Measurements from ENCODE around the gene ATP6V0B. TPM values are rescaled to one million over a fixed set of nuclear protein-coding genes. Genes with fewer than 3 reads are reported as not detected.

ATP6V0B gene
- total and polyA plus RNA-seq, 2 of the 13 experiments (the other 11 are each of a cell fraction or from before 2014, with no cell fraction given), result 157 to 161 TPM

GRCh38 chr1:43974443-43975248 is at the start of gene ATP6V0B (continued):
- TF ChIP-seq ZNF674 (CRISPR knock-in tag; IDR thresholded peaks at IDR 0.05; ENCODE audit: low read depth), result no peak; the same call in 1 of the 2 replicates
- TF ChIP-seq ZNF639 (CRISPR knock-in tag; conservative IDR thresholded peaks at IDR 0.05), result peak; percentile 73
- no peak for TF ChIP-seq ZNF75D (CRISPR knock-in tag; IDR thresholded peaks at IDR 0.05; ENCODE audit: borderline replicate concordance)
- no peak for TF ChIP-seq BATF2 (CRISPR knock-in tag; IDR thresholded peaks at IDR 0.05)
- TF ChIP-seq SMYD3 (CRISPR knock-in tag; IDR thresholded peaks at IDR 0.05), result no peak
- TF ChIP-seq ZNF572 (CRISPR knock-in tag; IDR thresholded peaks at IDR 0.05), result 0 out of 2 replicates have a peak, but pooled peaks have one; percentile 59
- no peak for TF ChIP-seq PLRG1 (conservative IDR thresholded peaks at IDR 0.05)
- TF ChIP-seq HMGXB4 (CRISPR knock-in tag; IDR thresholded peaks at IDR 0.05; ENCODE audit: borderline replicate concordance in 1 of 2, low read depth in 1 of 2), result peak; percentile 68 to 82; a peak in 3 of 4 replicates
- TF ChIP-seq ATF7-NPFF (CRISPR knock-in tag; IDR thresholded peaks at IDR 0.05; ENCODE audit: low read depth), result peak; percentile 5; the same call in 1 of the 2 replicates
- TF ChIP-seq RARG (CRISPR knock-in tag; IDR thresholded peaks at IDR 0.05; ENCODE audit: low read depth), result no peak
- TF ChIP-seq HNRNPK (IDR thresholded peaks at IDR 0.05; ENCODE audit: low read depth, low read length, poor library complexity, severe bottlenecking), result no peak
- no peak for TF ChIP-seq CC2D1A (CRISPR knock-in tag; IDR thresholded peaks at IDR 0.05)
- peak; percentile 92 for TF ChIP-seq PHF8 (CRISPR knock-in tag; IDR thresholded peaks at IDR 0.05)
- no peak; the same call in 1 of the 2 replicates for TF ChIP-seq ETV5 (CRISPR knock-in tag; IDR thresholded peaks at IDR 0.05; ENCODE audit: borderline replicate concordance)
- TF ChIP-seq KAT2B (IDR thresholded peaks at IDR 0.05; ENCODE audit: borderline replicate concordance, low read depth, low read length), result no peak
- no peak; the same call in 1 of the 2 replicates for TF ChIP-seq MLX (CRISPR knock-in tag; IDR thresholded peaks at IDR 0.05)
- no peak for TF ChIP-seq FOSL1 (CRISPR knock-in tag; IDR thresholded peaks at IDR 0.05; ENCODE audit: borderline replicate concordance)
- peak; percentile 73; the same call in 1 of the 2 replicates for TF ChIP-seq ZNF501 (CRISPR knock-in tag; IDR thresholded peaks at IDR 0.05)
- TF ChIP-seq TARDBP (CRISPR knock-in tag; IDR thresholded peaks at IDR 0.05), result 0 out of 2 replicates have a peak, but pooled peaks have one; percentile 35
- no peak for TF ChIP-seq ZNF784 (CRISPR knock-in tag; IDR thresholded peaks at IDR 0.05; ENCODE audit: borderline replicate concordance)
- TF ChIP-seq MAFG (CRISPR knock-in tag; IDR thresholded peaks at IDR 0.05), result no peak
- no peak; the same call in 1 of the 2 replicates for TF ChIP-seq ZNF704 (CRISPR knock-in tag; IDR thresholded peaks at IDR 0.05; ENCODE audit: borderline replicate concordance)

Data from HepG2 (cell line).